WTC11 (cell line): ENCODE measurements around the gene GART. TPM values are rescaled to one million over a fixed set of nuclear protein-coding genes. Genes with fewer than 3 reads are reported as not detected.
A peak's percentile ranks its signal among the peaks of the same experiment; 100 is the strongest.

ENCODE experiments used
- ATAC-seq: fragments of 200-7000 bp; cut with Tn5 transposase; 2 replicates; pipeline ENCODE4 v1.10.0; 2021; ENCODE audit warnings: mild to moderate bottlenecking, moderate library complexity
- CTCF ChIA-PET: fragments of 300-600 bp; sonication (Branson Sonifier 250); formaldehyde crosslinking; loops from one replicate; lab custom pipeline; 2021; ENCODE audit warnings: antibody characterized with exemption; lab: Charles Lee
- POLR2A ChIA-PET: fragments of 350-600 bp; sonication (Branson Sonifier 250); formaldehyde crosslinking; loops from one replicate; lab custom pipeline; 2021; ENCODE audit warnings: antibody characterized with exemption; lab: Charles Lee
- DNase-seq: peaks from one replicate; pipeline ENCODE4 v3.0.0; 2021; ENCODE audit warnings: low spot score
- H3K27ac Mint-ChIP-seq: 2 replicates; pipeline ENCODE4 v1.8.0; 2021; ENCODE audit warnings: mixed read lengths
- H3K27me3 Mint-ChIP-seq: 2 replicates; pipeline ENCODE4 v1.8.0; 2021; ENCODE audit warnings: low read depth, mild to moderate bottlenecking, moderate library complexity, mixed read lengths
- H3K36me3 Mint-ChIP-seq: 2 replicates; pipeline ENCODE4 v1.8.0; 2021; ENCODE audit warnings: mixed read lengths
- H3K4me1 Mint-ChIP-seq: 2 replicates; pipeline ENCODE4 v1.8.0; 2022; ENCODE audit warnings: mixed read lengths
- H3K4me3 Mint-ChIP-seq: 2 replicates; pipeline ENCODE4 v1.8.0; 2021; ENCODE audit warnings: mild to moderate bottlenecking, moderate library complexity, mixed read lengths
- H3K9me3 Mint-ChIP-seq: 2 replicates; pipeline ENCODE4 v1.8.0; 2021; ENCODE audit warnings: mixed read lengths
- ATF6 ChIP-seq: sonication (generic); formaldehyde crosslinking; IDR thresholded peaks from 2 replicates; pipeline ENCODE4 v1.8.1; 2023; ENCODE audit warnings: mild to moderate bottlenecking, missing genetic modification reagents
- CDX4 ChIP-seq: fragments of 250-450 bp; sonication (Bioruptor Pico); IDR thresholded peaks from 2 replicates; pipeline ENCODE4 v1.9.0; 2021; ENCODE audit warnings: moderate library complexity, mild to moderate bottlenecking, inconsistent platforms, borderline replicate concordance
- E2F5 ChIP-seq: sonication (generic); formaldehyde crosslinking; IDR thresholded peaks from 2 replicates; pipeline ENCODE4 v1.8.1; 2022; ENCODE audit warnings: mild to moderate bottlenecking, moderate library complexity, missing genetic modification reagents
- ETV6 ChIP-seq: sonication (generic); formaldehyde crosslinking; IDR thresholded peaks from 2 replicates; pipeline ENCODE4 v1.8.1; 2022; ENCODE audit warnings: mild to moderate bottlenecking, missing genetic modification reagents
- FOXK1 ChIP-seq: sonication (generic); formaldehyde crosslinking; IDR thresholded peaks from 2 replicates; pipeline ENCODE4 v1.8.0; 2022; ENCODE audit warnings: mild to moderate bottlenecking, moderate library complexity, missing genetic modification reagents
- GABPB1 ChIP-seq: sonication (generic); formaldehyde crosslinking; IDR thresholded peaks from 2 replicates; pipeline ENCODE4 v1.8.1; 2023; ENCODE audit warnings: mild to moderate bottlenecking, missing genetic modification reagents
- GTF2I ChIP-seq: fragments of 250-450 bp; sonication (Bioruptor Pico); conservative IDR thresholded peaks from 2 replicates; pipeline ENCODE4 v1.4.0; 2021; ENCODE audit warnings: mild to moderate bottlenecking
- HMGXB4 ChIP-seq: sonication (generic); formaldehyde crosslinking; IDR thresholded peaks from 2 replicates; pipeline ENCODE4 v1.8.1; 2023; ENCODE audit warnings: mild to moderate bottlenecking, moderate library complexity, missing genetic modification reagents
- MLX ChIP-seq: sonication (generic); formaldehyde crosslinking; IDR thresholded peaks from 2 replicates; pipeline ENCODE4 v1.8.1; 2023; ENCODE audit warnings: mild to moderate bottlenecking, missing genetic modification reagents, moderate library complexity
- MYBL2 ChIP-seq: sonication (generic); formaldehyde crosslinking; IDR thresholded peaks from 2 replicates; pipeline ENCODE4 v1.8.1; 2023; ENCODE audit warnings: mild to moderate bottlenecking, moderate library complexity, missing genetic modification reagents
- NFATC4 ChIP-seq: fragments of 250-450 bp; sonication (Bioruptor Pico); IDR thresholded peaks from 2 replicates; pipeline ENCODE4 v1.9.0; 2021; ENCODE audit warnings: mild to moderate bottlenecking
- NFE2L1 ChIP-seq: sonication (generic); formaldehyde crosslinking; IDR thresholded peaks from 2 replicates; pipeline ENCODE4 v1.8.1; 2023; ENCODE audit warnings: missing genetic modification reagents
- NR3C1 ChIP-seq: sonication (generic); formaldehyde crosslinking; conservative IDR thresholded peaks from 2 replicates; pipeline ENCODE4 v1.8.1; 2023; ENCODE audit warnings: low read depth, mild to moderate bottlenecking, missing genetic modification reagents
- TP53 ChIP-seq: sonication (generic); formaldehyde crosslinking; IDR thresholded peaks from 2 replicates; pipeline ENCODE4 v1.8.1; 2023; ENCODE audit warnings: mild to moderate bottlenecking, missing genetic modification reagents
- ZBTB21 ChIP-seq: sonication (generic); formaldehyde crosslinking; IDR thresholded peaks from 2 replicates; pipeline ENCODE4 v1.8.1; 2023; ENCODE audit warnings: mild to moderate bottlenecking, missing genetic modification reagents, borderline replicate concordance
- ZMAT4 ChIP-seq: fragments of 250-450 bp; sonication (Bioruptor Pico); IDR thresholded peaks from 2 replicates; pipeline ENCODE4 v1.9.0; 2021; ENCODE audit warnings: mild to moderate bottlenecking
- ZNF121 ChIP-seq: sonication (generic); formaldehyde crosslinking; IDR thresholded peaks from 2 replicates; pipeline ENCODE4 v1.8.0; 2023; ENCODE audit warnings: missing genetic modification reagents
- ZNF138 ChIP-seq: sonication (generic); formaldehyde crosslinking; conservative IDR thresholded peaks from 2 replicates; pipeline ENCODE4 v1.8.1; 2022; ENCODE audit warnings: mild to moderate bottlenecking, moderate library complexity, missing genetic modification reagents
- ZNF396 ChIP-seq: fragments of 250-450 bp; sonication (Bioruptor Pico); IDR thresholded peaks from 2 replicates; pipeline ENCODE4 v1.8.0; 2021; ENCODE audit warnings: mild to moderate bottlenecking, moderate library complexity, borderline replicate concordance
- ZNF512 ChIP-seq: sonication (generic); formaldehyde crosslinking; IDR thresholded peaks from 2 replicates; pipeline ENCODE4 v1.8.1; 2022; ENCODE audit warnings: missing genetic modification reagents, borderline replicate concordance
- total RNA-seq: library from RNA; stranded (reverse); gene quantifications from 3 replicates; pipeline ENCODE4 v1.2.3, GENCODE V29; 2021

Gene GART
- total RNA-seq, 1 experiment from 2014 or later = 223 TPM

GRCh38 chr21:33480481-33481103, 61.3 kb downstream of the GART start:
- ChIA-PET CTCF (interaction anchor here (0.6 to 2.5 kb wide), 19 partner anchors 10 to 742 kb away, joined by 3 to 14 read pairs (median 3); partner anchors contain the start of genes DNAJC28 and GART), POLR2A (interaction anchor here (0.9 to 3.0 kb wide), 5 partner anchors 11 to 307 kb away, joined by 3 to 15 read pairs (median 4); partner anchors contain the start of gene DNAJC28)
- Mint-ChIP-seq H3K9me3 (no peaks in the 10 kb centered on the region), H3K4me1 (peaks cover 6% of the 10 kb centered on the region), H3K36me3 (no peaks in the 10 kb centered on the region), H3K27me3 (peaks cover 8% of the 10 kb centered on the region), H3K27ac (peak overlapping the region; percentile 97), H3K4me3 (peak overlapping the region; percentile 82)
- no peak for DNase-seq
- TF ChIP-seq GTF2I (CRISPR knock-in tag) = 0 out of 2 replicates have a peak, but pooled peaks have one; percentile 44
- TF ChIP-seq ZNF121 (CRISPR knock-in tag) = peak; percentile 96
- TF ChIP-seq ZBTB21 (CRISPR knock-in tag) = no peak
- ATAC-seq = no peak

GRCh38 chr21:33479679-33480480, 62.0 kb downstream of the GART start, which contains the start of gene TMEM50B:
Gene TMEM50B (minus strand): TSS chr21:33479974. CDS start chr21:33468885, 11,089 bp downstream.
- H3K36me3 Mint-ChIP-seq = no peaks in the 10 kb centered on the region
- POLR2A ChIA-PET = interaction anchor here (0.5 to 3.0 kb wide), 8 partner anchors 12 to 353 kb away, joined by 3 to 15 read pairs (median 4); partner anchors contain the start of gene DNAJC28
- H3K4me1 Mint-ChIP-seq = peaks cover 6% of the 10 kb centered on the region
- CTCF ChIA-PET = interaction anchor here (0.5 to 2.5 kb wide), 25 partner anchors 11 to 413 kb away, joined by 3 to 14 read pairs (median 3); partner anchors contain the start of genes DNAJC28 and GART
- H3K27ac Mint-ChIP-seq = peak within 1 kb of the TSS; percentile 97
- no peaks in the 10 kb centered on the region for H3K9me3 Mint-ChIP-seq
- DNase-seq = peak; percentile 95
- peak; percentile 94 for ATAC-seq
- peak within 1 kb of the TSS; percentile 82 for H3K4me3 Mint-ChIP-seq
- peaks cover 8% of the 10 kb centered on the region for H3K27me3 Mint-ChIP-seq
- TF ChIP-seq HMGXB4 (CRISPR knock-in tag) (peak; percentile 54; the same call in 1 of the 2 replicates), NFE2L1 (CRISPR knock-in tag) (no peak), ZNF138 (CRISPR knock-in tag) (no peak), TP53 (no peak), ZNF396 (no peak), CDX4 (CRISPR knock-in tag) (no peak), ATF6 (CRISPR knock-in tag) (no peak), ZMAT4 (CRISPR knock-in tag) (no peak), GABPB1 (CRISPR knock-in tag) (no peak), NFATC4 (CRISPR knock-in tag) (no peak), NR3C1 (no peak), FOXK1 (CRISPR knock-in tag) (peak; percentile 11), ZNF512 (CRISPR knock-in tag) (no peak), E2F5 (CRISPR knock-in tag) (no peak; the same call in 1 of the 2 replicates), ETV6 (0 out of 2 replicates have a peak, but pooled peaks have one; percentile 43), MYBL2 (no peak), MLX (no peak)
